Mucosa of stomach (tissue), 1 donor: ENCODE results near the gene ZNF771.

Experiments used
- H3K27me3 ChIP-seq: one replicate; pipeline ENCODE4 v1.7.0; 2013; ENCODE audit warnings: mild to moderate bottlenecking, low read length; ENCODE audit not compliant: control insufficient read depth, insufficient read depth
- H3K36me3 ChIP-seq: one replicate; pipeline ENCODE4 v1.7.0; 2013; ENCODE audit warnings: low read length; ENCODE audit not compliant: control insufficient read depth, insufficient read depth
- H3K4me1 ChIP-seq: one replicate; pipeline ENCODE4 v1.7.0; 2013; ENCODE audit warnings: mild to moderate bottlenecking, low read length; ENCODE audit not compliant: control insufficient read depth, insufficient read depth
- H3K4me3 ChIP-seq: one replicate; pipeline ENCODE4 v1.7.0; 2013; ENCODE audit warnings: low read length
- H3K9ac ChIP-seq: one replicate; pipeline ENCODE4 v1.7.0; 2013; ENCODE audit warnings: mild to moderate bottlenecking, low read length, moderate library complexity
- H3K9me3 ChIP-seq: one replicate; pipeline ENCODE4 v1.7.0; 2013; ENCODE audit warnings: mild to moderate bottlenecking, low read length, moderate library complexity; ENCODE audit not compliant: control insufficient read depth
- donor health status: Pancreatic carcinoma.

Gene ZNF771

DNA sequence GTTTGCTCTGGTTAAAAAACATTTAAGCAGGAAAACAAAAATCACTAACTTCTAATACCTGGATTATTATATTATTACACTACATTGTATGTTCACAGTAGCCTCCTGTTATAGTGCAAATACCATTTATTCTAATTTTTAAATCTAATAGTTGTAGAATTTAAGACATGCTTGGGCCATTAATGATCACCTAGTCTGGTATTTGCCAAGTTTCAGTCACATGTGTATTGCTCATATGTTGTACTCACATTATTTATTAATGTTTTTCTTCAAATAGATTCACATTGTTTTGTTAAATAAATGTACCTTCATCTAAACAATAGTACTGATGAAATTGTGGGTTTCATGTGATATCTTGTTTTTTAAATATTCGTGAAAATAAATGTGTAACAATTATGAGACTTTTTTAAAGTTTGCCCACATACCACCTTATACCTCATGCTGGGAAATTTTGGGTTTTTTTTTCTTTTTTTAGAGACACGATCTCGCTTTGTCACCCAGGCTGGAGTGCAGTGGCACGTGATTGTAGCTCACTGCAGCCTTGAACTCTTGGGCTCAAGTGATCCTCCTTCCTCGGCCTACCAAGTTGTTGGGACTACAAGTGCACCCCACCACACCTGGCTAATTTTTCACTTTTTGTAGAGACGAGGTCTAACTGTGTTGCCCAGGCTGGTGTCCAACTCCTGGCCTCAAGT, 5.9 kb downstream of the ZNF771 start:
- Histone ChIP-seq H3K9me3 (no peaks in the 10 kb centered on the region), H3K4me3 (no peak overlapping the region), H3K4me1 (peaks cover 18% of the 10 kb centered on the region), H3K9ac (no peak overlapping the region), H3K27me3 (no peaks in the 10 kb centered on the region), H3K36me3 (no peaks in the 10 kb centered on the region)

DNA sequence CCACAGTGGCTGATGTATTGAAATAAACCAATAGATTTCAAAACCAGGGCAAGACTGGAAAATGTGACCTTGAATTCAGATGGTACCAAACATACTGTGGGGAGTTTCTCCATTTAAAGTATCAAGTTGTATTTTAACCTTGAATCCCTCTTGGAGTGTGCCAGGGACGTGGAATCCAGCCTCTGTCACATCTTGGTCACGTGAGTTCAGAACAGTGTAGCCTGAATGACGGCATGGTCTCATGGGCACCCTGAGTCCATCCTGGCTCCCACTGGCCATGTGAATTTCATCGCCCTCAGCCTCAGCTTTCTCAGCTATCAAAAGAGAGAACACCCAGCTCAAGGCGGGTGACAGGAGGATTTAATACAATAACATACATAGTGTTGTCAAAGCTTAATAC, 6.8 kb downstream of the ZNF771 start:
- no peaks in the 10 kb centered on the region for H3K36me3 ChIP-seq
- H3K9me3 ChIP-seq, result no peaks in the 10 kb centered on the region
- H3K4me3 ChIP-seq, result no peak overlapping the region
- peaks cover 24% of the 10 kb centered on the region for H3K4me1 ChIP-seq
- H3K27me3 ChIP-seq, result no peaks in the 10 kb centered on the region
- H3K9ac ChIP-seq, result no peak overlapping the region

DNA sequence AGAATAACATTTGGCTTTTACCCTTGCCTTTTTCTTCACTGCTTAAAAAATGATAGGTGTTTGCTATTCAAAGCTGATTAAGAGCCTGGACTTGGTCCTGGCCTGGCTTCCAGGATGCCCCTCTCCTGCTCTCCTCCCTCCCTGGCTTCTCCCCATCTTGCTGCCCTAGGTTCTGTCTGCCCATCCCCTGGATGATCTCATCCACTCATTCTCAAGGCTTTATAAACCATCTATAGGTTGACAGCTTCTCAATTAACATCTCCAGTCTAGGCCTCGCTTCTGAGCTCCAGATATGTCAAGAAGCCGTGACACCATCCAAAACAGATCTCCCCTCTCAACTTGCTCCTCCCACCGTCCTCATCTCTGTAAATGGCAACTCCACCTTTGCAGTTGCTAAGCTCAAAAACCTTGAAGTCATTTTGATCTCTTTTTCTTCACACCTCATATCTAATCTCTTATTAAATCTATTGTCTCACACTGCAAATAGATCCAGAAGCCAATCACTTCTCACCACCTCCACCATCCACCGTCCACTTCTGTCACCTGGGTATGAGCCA, 8.7 kb downstream of the ZNF771 start:
- Histone ChIP-seq H3K9ac (no peak overlapping the region), H3K27me3 (no peaks in the 10 kb centered on the region), H3K36me3 (no peaks in the 10 kb centered on the region), H3K9me3 (no peaks in the 10 kb centered on the region), H3K4me1 (peaks cover 17% of the 10 kb centered on the region), H3K4me3 (no peak overlapping the region)

DNA sequence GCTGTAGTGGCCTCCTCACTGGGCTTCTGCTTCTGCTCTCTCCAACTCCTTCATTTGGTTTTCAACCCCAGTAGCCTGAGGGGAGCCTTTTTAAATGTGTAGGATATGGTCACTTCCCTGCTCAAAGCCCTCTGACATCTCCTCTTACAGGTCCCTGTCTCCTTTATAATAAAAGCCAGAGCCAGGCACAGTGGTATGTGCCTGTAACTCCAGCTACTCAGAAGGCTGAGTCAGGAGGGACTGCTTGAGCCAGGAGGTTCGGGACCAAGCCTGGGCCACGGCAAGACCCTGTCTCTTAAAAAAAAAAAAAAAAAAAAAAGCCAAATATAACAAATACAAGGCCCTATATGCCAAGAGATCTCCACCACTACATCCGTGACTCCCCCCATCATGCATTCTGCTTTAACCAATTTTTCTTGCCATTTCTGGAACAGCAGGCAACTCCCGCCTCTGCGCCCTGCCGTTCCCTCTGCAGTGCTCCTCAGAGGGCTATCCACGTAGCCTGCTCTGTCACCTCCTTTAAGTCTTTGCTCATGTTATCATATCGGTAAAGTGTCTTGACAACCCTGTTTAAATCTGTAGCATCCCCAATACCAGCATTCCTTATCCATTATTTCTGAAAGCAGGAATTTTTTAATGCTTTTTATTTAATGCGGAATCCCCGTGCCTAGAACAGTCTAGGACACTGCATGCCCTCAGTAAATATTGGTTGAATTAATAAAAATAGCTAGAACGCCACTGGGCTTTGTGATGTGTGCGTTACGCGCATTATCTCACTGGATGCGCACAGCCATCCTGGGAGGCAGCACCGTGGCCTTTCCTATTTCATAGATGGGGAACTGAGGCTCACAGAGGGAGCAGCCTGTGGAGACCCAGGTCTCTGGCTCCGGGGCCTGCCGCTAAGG, 9.5 kb downstream of the ZNF771 start:
- peaks cover 17% of the 10 kb centered on the region for H3K4me1 ChIP-seq
- H3K27me3 ChIP-seq, result no peaks in the 10 kb centered on the region
- no peaks in the 10 kb centered on the region for H3K36me3 ChIP-seq
- no peaks in the 10 kb centered on the region for H3K9me3 ChIP-seq
- H3K4me3 ChIP-seq, result peak overlapping the region; percentile 74
- H3K9ac ChIP-seq, result peak overlapping the region; percentile 71

DNA sequence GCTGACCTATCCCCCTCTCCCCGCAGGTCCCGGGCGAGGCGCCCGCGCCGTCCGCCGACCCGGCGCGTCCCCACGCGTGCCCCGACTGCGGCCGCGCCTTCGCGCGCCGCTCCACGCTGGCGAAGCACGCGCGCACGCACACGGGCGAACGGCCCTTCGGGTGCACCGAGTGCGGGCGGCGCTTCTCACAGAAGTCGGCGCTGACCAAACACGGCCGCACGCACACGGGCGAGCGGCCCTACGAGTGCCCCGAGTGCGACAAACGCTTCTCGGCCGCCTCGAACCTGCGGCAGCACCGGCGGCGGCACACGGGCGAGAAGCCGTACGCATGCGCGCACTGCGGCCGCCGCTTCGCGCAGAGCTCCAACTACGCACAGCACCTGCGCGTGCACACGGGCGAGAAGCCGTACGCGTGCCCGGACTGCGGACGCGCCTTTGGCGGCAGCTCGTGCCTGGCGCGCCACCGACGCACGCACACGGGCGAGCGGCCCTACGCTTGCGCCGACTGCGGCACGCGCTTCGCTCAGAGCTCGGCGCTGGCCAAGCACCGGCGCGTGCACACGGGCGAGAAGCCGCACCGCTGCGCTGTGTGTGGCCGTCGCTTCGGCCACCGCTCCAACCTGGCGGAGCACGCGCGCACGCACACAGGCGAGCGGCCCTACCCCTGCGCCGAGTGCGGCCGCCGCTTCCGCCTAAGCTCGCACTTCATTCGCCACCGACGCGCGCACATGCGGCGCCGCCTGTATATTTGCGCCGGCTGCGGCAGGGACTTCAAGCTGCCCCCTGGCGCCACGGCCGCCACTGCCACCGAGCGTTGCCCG, 10.3 kb downstream of the ZNF771 start:
- Histone ChIP-seq H3K36me3 (no peaks in the 10 kb centered on the region), H3K4me1 (peaks cover 17% of the 10 kb centered on the region), H3K4me3 (peak overlapping the region; percentile 74), H3K9me3 (no peaks in the 10 kb centered on the region), H3K27me3 (no peaks in the 10 kb centered on the region), H3K9ac (peak overlapping the region; percentile 71)

DNA sequence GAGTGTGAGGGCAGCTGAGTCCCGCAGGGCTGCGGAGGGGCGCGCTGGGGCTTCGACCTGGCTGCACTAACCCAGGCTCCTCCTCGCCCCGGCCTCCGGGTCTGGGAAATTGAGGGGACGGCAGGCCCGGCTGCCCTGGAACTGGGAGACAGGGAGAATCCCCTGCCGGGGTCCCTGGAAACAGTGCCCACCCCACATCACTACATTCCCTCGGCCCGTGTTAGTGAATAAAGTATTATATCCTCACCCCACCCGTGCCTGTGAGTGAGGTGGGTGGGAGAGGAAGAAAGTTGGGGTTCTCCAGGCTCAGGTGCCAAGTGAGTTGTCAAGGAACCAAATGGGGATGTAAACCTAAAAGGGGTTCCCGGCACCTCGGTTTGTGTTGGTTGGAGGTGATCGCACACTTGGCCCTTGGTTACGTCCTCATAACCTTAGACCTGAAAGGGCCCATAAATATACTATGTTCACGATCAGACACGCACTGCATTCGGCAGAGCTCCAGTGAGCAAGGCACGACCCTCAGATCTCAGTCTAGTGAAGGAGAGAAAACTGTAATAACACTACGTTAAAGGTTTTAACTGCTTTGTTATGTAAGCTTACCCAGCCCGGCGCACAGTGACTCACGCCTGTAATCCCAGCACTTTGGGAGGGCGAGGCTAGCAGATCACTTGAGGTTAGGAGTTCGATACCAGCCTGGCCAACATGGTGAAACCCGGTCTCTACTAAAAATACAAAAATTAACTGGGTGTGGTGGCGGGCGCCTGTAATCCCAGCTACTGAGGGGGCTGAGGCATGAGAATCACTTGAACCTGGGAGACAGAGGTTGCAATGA, 11.2 kb downstream of the ZNF771 start:
- peaks cover 17% of the 10 kb centered on the region for H3K4me1 ChIP-seq
- no peaks in the 10 kb centered on the region for H3K9me3 ChIP-seq
- no peaks in the 10 kb centered on the region for H3K36me3 ChIP-seq
- H3K9ac ChIP-seq, result peak overlapping the region; percentile 71
- H3K27me3 ChIP-seq, result no peaks in the 10 kb centered on the region
- H3K4me3 ChIP-seq, result peak overlapping the region; percentile 12

DNA sequence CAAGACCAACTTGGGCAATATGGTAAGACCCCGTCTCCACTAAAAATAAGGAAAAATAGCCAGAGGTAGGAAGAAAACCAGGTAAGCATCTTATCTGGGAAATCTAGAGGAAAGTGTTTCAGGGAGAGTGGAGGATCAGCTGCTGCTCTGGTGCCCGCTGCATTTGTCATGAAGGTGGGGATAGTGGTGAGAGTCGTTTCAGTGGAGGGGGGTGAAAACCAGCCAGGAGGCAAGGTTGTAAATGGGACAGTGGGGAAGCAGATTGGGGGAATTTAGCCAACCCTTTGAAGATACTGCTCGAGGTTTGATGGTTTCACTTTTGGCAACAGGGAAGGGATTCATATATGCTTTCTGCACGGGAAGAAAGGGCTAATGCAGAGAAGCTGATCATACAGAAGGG, 13.6 kb downstream of the ZNF771 start:
- Histone ChIP-seq H3K4me3 (no peak overlapping the region), H3K27me3 (no peaks in the 10 kb centered on the region), H3K9ac (no peak overlapping the region), H3K36me3 (no peaks in the 10 kb centered on the region), H3K9me3 (no peaks in the 10 kb centered on the region), H3K4me1 (peaks cover 17% of the 10 kb centered on the region)

DNA sequence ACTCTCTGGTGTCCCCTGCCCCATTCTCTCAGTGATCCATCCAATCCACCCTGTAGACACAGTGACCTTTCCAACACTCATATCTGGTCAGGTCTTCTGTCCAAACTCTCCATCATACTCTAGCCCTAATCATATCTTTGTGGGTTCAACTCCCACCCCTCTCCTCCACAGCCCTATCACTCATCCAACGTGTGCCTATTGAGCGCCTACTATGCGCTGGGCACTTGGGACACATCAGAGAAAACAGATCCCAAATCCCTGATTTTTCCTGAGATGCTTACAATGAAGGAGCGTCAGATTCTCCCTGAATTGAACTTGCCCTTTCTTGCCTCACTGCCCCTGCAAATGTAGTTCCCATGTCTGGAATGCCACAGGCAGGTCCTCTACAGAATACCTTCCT, 20.6 kb downstream of the ZNF771 start:
- no peaks in the 10 kb centered on the region for H3K9me3 ChIP-seq
- H3K9ac ChIP-seq, result no peak overlapping the region
- peaks cover 16% of the 10 kb centered on the region for H3K4me1 ChIP-seq
- H3K36me3 ChIP-seq, result no peaks in the 10 kb centered on the region
- H3K4me3 ChIP-seq, result no peak overlapping the region
- no peaks in the 10 kb centered on the region for H3K27me3 ChIP-seq

DNA sequence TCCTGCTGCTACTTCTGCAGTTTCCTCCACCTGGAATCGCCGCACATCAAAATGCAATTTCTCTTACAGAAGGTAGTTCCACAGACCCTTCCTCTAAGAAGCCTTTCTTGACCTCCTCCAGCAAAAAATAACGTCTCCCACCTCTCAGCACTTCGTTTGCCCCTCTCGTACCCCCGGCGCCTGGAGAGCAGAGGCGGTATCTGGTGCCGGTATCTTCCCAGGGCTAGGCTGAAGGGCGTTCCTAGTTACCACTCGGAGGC, 21.9 kb downstream of the ZNF771 start:
- Histone ChIP-seq H3K27me3 (no peaks in the 10 kb centered on the region), H3K9me3 (no peaks in the 10 kb centered on the region), H3K4me1 (peaks cover 16% of the 10 kb centered on the region), H3K36me3 (no peaks in the 10 kb centered on the region), H3K4me3 (peak overlapping the region; percentile 70), H3K9ac (peak overlapping the region; percentile 57)

DNA sequence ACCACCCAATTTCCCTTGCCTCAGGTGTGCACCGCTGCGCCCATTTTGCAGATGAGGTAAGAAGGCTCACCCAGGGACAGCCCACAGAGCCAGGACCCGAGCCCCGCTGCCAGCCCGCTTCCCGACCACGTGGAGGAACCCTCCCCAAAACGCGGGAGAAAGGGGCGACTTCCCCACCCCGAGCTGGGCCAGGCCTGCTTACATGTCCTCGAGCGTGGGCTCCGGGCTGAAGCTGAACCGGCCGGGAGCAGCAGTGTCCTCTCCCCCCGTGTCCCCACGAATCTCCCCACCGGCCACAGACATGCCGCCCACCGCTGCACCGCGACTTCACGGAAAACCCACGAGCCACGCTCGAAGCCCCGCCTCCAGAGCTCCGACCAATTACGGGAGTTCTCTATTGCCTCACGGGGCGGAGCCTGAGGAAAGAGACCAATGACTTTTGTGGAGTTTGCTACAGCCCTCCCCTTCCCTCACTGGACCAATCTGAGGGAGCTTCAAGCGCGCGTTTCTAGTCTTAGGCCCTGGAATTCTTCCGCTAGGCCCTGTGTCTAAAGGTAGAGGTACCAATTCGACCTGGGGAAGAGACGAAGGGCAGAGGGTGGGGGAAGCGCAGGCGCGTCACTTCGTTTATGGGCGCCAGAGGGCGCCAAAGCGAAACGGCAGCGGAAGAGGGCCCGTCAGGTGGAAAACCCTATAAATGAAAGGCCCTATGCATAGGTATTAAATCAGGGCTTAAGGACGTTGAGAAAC, 22.4 kb downstream of the ZNF771 start, which contains the start of gene DCTPP1:
DCTPP1 (minus strand) TSS at position 353 of the 750 bp plus-strand sequence; CDS start at position 303, 50 bp downstream.
- Histone ChIP-seq H3K9ac (peak within 1 kb of the TSS; percentile 57), H3K27me3 (no peaks in the 10 kb centered on the region), H3K9me3 (no peaks in the 10 kb centered on the region), H3K4me1 (peaks cover 16% of the 10 kb centered on the region), H3K36me3 (no peaks in the 10 kb centered on the region), H3K4me3 (peak within 1 kb of the TSS; percentile 70)
